PC-3 (cell line): ENCODE results near the gene TYR. TPM values are rescaled to one million over a fixed set of nuclear protein-coding genes. Genes with fewer than 3 reads are reported as not detected.
"Not testable (repeated sequence)": the region's sequence is repeated elsewhere in the genome, so short reads cannot be mapped to it uniquely, and the experiment has no call there.

ENCODE experiments used
- ATAC-seq: fragments of 200-7000 bp; cut with Tn5 transposase; 2 replicates; pipeline ENCODE4 v1.9.1; 2020; ENCODE audit warnings: mild to moderate bottlenecking, moderate library complexity
- BruUV-seq: library from RNA; stranded (reverse); fragments of 400-500 nt; replicated peaks from 2 replicates; lab custom pipeline; 2021; lab: Mats Ljungman, UMichigan
- CTCF ChIA-PET: fragments of 300-600 bp; sonication (Branson Sonifier 250); formaldehyde crosslinking; loops from one replicate; lab custom pipeline; 2022; ENCODE audit warnings: antibody characterized with exemption; lab: Charles Lee
- POLR2A ChIA-PET: fragments of 300-600 bp; sonication (Branson Sonifier 250); formaldehyde crosslinking; loops from one replicate; lab custom pipeline; 2022; ENCODE audit warnings: antibody characterized with exemption; ENCODE audit not compliant: unreplicated experiment; lab: Charles Lee
- DNase-seq: peaks from one replicate; pipeline ENCODE4 v3.0.0-alpha.2; 2015
- H2AFZ ChIP-seq: fragments of 300-600 bp; sonication (generic); 2 replicates; pipeline ENCODE4 v1.6.0; 2016; ENCODE audit warnings: antibody characterized with exemption, low read length
- H3F3A ChIP-seq: fragments of 300-600 bp; sonication (generic); one replicate; pipeline ENCODE4 v1.6.0; 2017; ENCODE audit warnings: antibody characterized with exemption, low read length, control low read depth, mild to moderate bottlenecking; ENCODE audit not compliant: unreplicated experiment
- H3K27ac ChIP-seq: fragments of 300-600 bp; sonication (generic); 2 replicates; pipeline ENCODE4 v1.5.1; 2016; ENCODE audit warnings: mild to moderate bottlenecking, low read length
- H3K27me3 ChIP-seq: fragments of 300-600 bp; sonication (generic); 2 replicates; pipeline ENCODE4 v1.6.1; 2016; ENCODE audit warnings: low read length, mixed read lengths
- H3K36me3 ChIP-seq: fragments of 300-600 bp; sonication (generic); 2 replicates; pipeline ENCODE4 v1.6.1; 2016; ENCODE audit warnings: low read depth, mixed run types, low read length, mixed read lengths
- H3K4me1 ChIP-seq: fragments of 300-600 bp; sonication (generic); 2 replicates; pipeline ENCODE4 v1.5.1; 2016; ENCODE audit warnings: low read length; ENCODE audit not compliant: insufficient read depth
- H3K4me2 ChIP-seq: fragments of 300-600 bp; sonication (generic); 2 replicates; pipeline ENCODE4 v1.6.0; 2016; ENCODE audit warnings: low read length
- H3K4me3 ChIP-seq: fragments of 300-600 bp; sonication (generic); 2 replicates; pipeline ENCODE4 v1.5.1; 2016; ENCODE audit warnings: mild to moderate bottlenecking, low read length, mixed read lengths
- H3K79me2 ChIP-seq: fragments of 300-600 bp; sonication (generic); 2 replicates; pipeline ENCODE4 v1.6.1; 2017; ENCODE audit warnings: low read length, mixed read lengths
- H3K9ac ChIP-seq: fragments of 300-600 bp; sonication (generic); 2 replicates; pipeline ENCODE4 v1.6.0; 2016; ENCODE audit warnings: mild to moderate bottlenecking, low read length
- H3K9me2 ChIP-seq: fragments of 300-600 bp; sonication (generic); replicated peaks from 2 replicates; pipeline ENCODE4 v1.6.1; 2016; ENCODE audit warnings: mixed run types, low read length, mixed read lengths
- H3K9me3 ChIP-seq: fragments of 300-600 bp; sonication (generic); 2 replicates; pipeline ENCODE4 v1.6.1; 2016; ENCODE audit warnings: low read length, mixed read lengths
- H4K20me1 ChIP-seq: fragments of 300-600 bp; sonication (generic); 2 replicates; pipeline ENCODE4 v1.6.1; 2016; ENCODE audit warnings: low read length, mixed read lengths
- CTCF ChIP-seq: fragments of 300-600 bp; sonication (generic); conservative IDR thresholded peaks from 2 replicates; pipeline ENCODE4 v1.5.1; 2017; ENCODE audit warnings: antibody characterized with exemption, low read depth, mild to moderate bottlenecking, low read length
- EZH2 ChIP-seq: fragments of 300-600 bp; sonication (generic); IDR thresholded peaks from one replicate; pipeline ENCODE4 v1.6.1; 2017; ENCODE audit warnings: antibody characterized with exemption, mild to moderate bottlenecking, low read length; ENCODE audit not compliant: unreplicated experiment
- EZH2phosphoT487 ChIP-seq: fragments of 300-600 bp; sonication (generic); IDR thresholded peaks from 2 replicates; pipeline ENCODE4 v1.6.1; 2018; ENCODE audit warnings: mild to moderate bottlenecking, antibody characterized with exemption, low read length, borderline replicate concordance
- intact Hi-C: fragments of 100-400 bp; cut with micrococcal nuclease; formaldehyde crosslinking; loops from 2 replicates; pipeline ENCODE4 v1.9.0; 2023
- total RNA-seq: library from RNA; depleted of rRNA; stranded (reverse); fragments of >200 nt; gene quantifications from 2 replicates; pipeline ENCODE4 v1.2.3, GENCODE V29; 2014

TYR gene
- total RNA-seq, 1 experiment from 2014 or later = not detected

GRCh38 chr11:89275966-89276365 lies 98.3 kb downstream of the TYR start:
- no peaks in the 10 kb centered on the region for H3K4me1 ChIP-seq
- H3K4me3 ChIP-seq = no peak overlapping the region
- no peaks in the 10 kb centered on the region for H3K9me2 ChIP-seq
- no peaks in the 10 kb centered on the region for H3K27me3 ChIP-seq
- no peaks in the 10 kb centered on the region for H3K9me3 ChIP-seq
- H3K9ac ChIP-seq = no peak overlapping the region
- intact Hi-C loops = no loop called here
- ATAC-seq (no peak), DNase-seq (no peak)
- ChIA-PET POLR2A (no interaction called here), CTCF (no interaction called here)
- no peak overlapping the region for H3K4me2 ChIP-seq
- H3K36me3 ChIP-seq = no peaks in the 10 kb centered on the region
- no TSS peak for BruUV-seq
- no peaks in the 10 kb centered on the region for H3F3A ChIP-seq
- no peaks in the 10 kb centered on the region for H3K79me2 ChIP-seq
- H3K27ac ChIP-seq = no peak overlapping the region
- H2AFZ ChIP-seq = no peak overlapping the region
- TF ChIP-seq EZH2 (no peak), CTCF (no peak), EZH2phosphoT487 (no peak)
- H4K20me1 ChIP-seq = no peaks in the 10 kb centered on the region

GRCh38 chr11:89279176-89279575 lies 101.5 kb downstream of the TYR start:
- Histone ChIP-seq H3K9me2 (no peaks in the 10 kb centered on the region), H4K20me1 (no peaks in the 10 kb centered on the region), H3F3A (no peaks in the 10 kb centered on the region), H3K9ac (no peak overlapping the region), H3K27ac (no peak overlapping the region), H3K9me3 (no peaks in the 10 kb centered on the region), H2AFZ (no peak overlapping the region), H3K27me3 (no peaks in the 10 kb centered on the region), H3K4me3 (no peak overlapping the region), H3K79me2 (no peaks in the 10 kb centered on the region), H3K4me1 (no peaks in the 10 kb centered on the region), H3K36me3 (no peaks in the 10 kb centered on the region), H3K4me2 (no peak overlapping the region)
- ChIA-PET POLR2A (no interaction called here), CTCF (no interaction called here)
- no TSS peak for BruUV-seq
- no peak for DNase-seq
- no peak for ATAC-seq
- intact Hi-C loops = no loop called here
- TF ChIP-seq EZH2 (no peak), EZH2phosphoT487 (no peak), CTCF (no peak)

- H3K9ac ChIP-seq, H3K4me3 ChIP-seq, H3K9me2 ChIP-seq, H3K36me3 ChIP-seq, BruUV-seq, H4K20me1 ChIP-seq, H3K27ac ChIP-seq, H3K27me3 ChIP-seq, H2AFZ ChIP-seq, H3K4me1 ChIP-seq, H3K4me2 ChIP-seq, H3K9me3 ChIP-seq, CTCF ChIA-PET, H3F3A ChIP-seq, ATAC-seq, H3K79me2 ChIP-seq, DNase-seq, POLR2A ChIA-PET, intact Hi-C loops: not testable (repeated sequence)
Observed at GRCh38 chr11:89281032-89281677, 103.5 kb downstream of the TYR start.

- H2AFZ ChIP-seq, H3K9me3 ChIP-seq, ATAC-seq, DNase-seq, BruUV-seq, H3K9ac ChIP-seq, H3K27ac ChIP-seq, CTCF ChIA-PET, H3K27me3 ChIP-seq, POLR2A ChIA-PET, H3K4me2 ChIP-seq, H3K9me2 ChIP-seq, H4K20me1 ChIP-seq, intact Hi-C loops, H3K36me3 ChIP-seq, H3K79me2 ChIP-seq, H3F3A ChIP-seq, H3K4me3 ChIP-seq, H3K4me1 ChIP-seq: not testable (repeated sequence)
Observed at GRCh38 chr11:89286601-89287000, 108.9 kb downstream of the TYR start.

GRCh38 chr11:89288004-89288403 lies 110.3 kb downstream of the TYR start:
- H4K20me1 ChIP-seq, BruUV-seq, H3K79me2 ChIP-seq, H3K4me1 ChIP-seq, DNase-seq, CTCF ChIA-PET, H3K36me3 ChIP-seq, POLR2A ChIA-PET, H3K9me2 ChIP-seq, H3K27ac ChIP-seq, H3K4me2 ChIP-seq, H3K4me3 ChIP-seq, H3K9me3 ChIP-seq, ATAC-seq, H3K9ac ChIP-seq, intact Hi-C loops, H2AFZ ChIP-seq, H3F3A ChIP-seq: not testable (repeated sequence)
- H3K27me3 ChIP-seq = peaks cover 17% of the 10 kb centered on the region
